ENCODE results near the gene SPPL2C.

GRCh38 chr17:45889579-45889978 lies 44.9 kb downstream of the SPPL2C start:
- TF ChIP-seq CTCF (IDR thresholded peaks at IDR 0.05) (peak in 1 of 4 donors; percentile 7), POLR2A (IDR thresholded peaks at IDR 0.05) (no peak)
